Fibroblast of mammary gland (primary cell): ENCODE measurements around the gene USP35.
"Not testable (repeated sequence)": the region's sequence is repeated elsewhere in the genome, so short reads cannot be mapped to it uniquely, and the experiment has no call there.

Experiments
- DNase-seq: peaks from one replicate; pipeline ENCODE4 v3.0.0-alpha.2; 2010; ENCODE audit warnings: low read depth
- H3K4me3 ChIP-seq: 2 replicates; pipeline ENCODE4 v1.5.1; 2011; ENCODE audit warnings: low read depth, mild to moderate bottlenecking, low read length, moderate library complexity; ENCODE audit not compliant: control insufficient read depth
- TF ChIP-seq, protein P1 (sequence below): conservative IDR thresholded peaks from 2 replicates; pipeline ENCODE4 v1.5.1; 2011; ENCODE audit warnings: low read depth, low read length, inconsistent platforms; ENCODE audit not compliant: control insufficient read depth, insufficient read depth

USP35 gene

DNA sequence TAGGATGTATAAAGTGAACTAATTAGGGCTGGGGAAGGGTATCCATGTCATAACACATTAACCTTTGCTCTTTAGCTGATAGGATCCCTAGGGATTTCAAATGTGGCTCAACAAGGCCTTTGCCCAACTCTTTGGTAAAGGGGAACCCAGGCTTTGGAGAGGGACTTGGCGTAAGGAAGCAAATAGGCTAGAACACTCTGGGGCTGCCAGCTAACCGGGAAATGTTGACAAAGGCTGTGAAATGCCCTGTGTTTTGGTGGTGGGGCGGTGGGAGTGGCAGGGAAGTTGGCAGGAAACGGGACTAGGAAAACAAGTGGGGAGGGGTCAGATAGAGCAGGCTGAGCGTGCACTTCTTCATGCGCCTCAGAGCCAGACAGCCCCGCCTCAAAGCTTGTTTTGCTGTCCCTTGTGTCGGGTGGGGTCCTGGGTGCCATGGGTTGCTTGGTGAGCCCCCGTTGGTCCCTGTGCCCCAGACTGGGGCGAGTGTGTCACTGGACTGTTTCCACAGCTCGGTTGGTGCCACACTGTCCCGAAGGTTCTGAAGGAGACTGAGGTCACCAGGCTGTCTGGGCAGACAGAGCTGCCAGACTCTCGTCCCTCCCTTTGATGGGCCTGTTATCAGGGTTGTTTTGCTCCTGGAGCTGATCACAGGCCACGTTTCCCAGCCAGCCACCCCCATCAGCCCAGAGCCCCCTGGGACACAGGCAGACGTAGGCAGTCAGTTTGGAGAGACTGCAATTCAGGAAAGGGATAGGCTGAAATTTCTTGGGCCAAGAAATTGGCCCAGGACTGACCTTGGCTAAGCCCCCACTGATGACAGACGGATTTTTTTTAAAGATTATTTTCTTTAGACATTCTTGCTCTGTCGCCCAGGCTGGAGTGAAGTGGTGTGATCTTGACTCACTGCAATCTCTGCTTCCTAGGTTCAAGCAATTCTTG, 19.9 kb upstream of the USP35 start:
- TF ChIP-seq, protein P1, sequence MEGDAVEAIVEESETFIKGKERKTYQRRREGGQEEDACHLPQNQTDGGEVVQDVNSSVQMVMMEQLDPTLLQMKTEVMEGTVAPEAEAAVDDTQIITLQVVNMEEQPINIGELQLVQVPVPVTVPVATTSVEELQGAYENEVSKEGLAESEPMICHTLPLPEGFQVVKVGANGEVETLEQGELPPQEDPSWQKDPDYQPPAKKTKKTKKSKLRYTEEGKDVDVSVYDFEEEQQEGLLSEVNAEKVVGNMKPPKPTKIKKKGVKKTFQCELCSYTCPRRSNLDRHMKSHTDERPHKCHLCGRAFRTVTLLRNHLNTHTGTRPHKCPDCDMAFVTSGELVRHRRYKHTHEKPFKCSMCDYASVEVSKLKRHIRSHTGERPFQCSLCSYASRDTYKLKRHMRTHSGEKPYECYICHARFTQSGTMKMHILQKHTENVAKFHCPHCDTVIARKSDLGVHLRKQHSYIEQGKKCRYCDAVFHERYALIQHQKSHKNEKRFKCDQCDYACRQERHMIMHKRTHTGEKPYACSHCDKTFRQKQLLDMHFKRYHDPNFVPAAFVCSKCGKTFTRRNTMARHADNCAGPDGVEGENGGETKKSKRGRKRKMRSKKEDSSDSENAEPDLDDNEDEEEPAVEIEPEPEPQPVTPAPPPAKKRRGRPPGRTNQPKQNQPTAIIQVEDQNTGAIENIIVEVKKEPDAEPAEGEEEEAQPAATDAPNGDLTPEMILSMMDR = no peak
- no peak overlapping the region for H3K4me3 ChIP-seq
- peak; percentile 94 for DNase-seq

DNA sequence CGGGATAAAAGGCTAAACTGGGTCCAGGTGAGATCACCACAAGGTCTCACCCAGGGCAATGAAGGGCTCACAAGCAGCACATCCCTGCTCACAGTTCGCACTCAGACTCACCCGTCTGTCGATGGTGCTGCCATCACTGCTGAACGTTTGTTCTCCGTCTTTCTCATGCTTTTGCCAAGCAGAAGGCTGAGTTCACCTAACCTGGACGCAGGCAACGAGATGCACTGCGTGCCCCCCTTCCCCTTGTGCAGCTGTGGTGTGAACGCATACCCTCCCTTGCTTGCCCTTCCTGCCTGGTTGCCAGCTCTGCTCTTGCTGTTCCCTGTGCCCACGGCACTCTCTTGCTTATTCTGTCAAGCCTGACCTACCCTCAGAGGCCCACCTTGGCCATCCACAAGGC, 18.3 kb upstream of the USP35 start:
- DNase-seq = no peak
- TF ChIP-seq, protein P1 = no peak
- H3K4me3 ChIP-seq = no peak overlapping the region

DNA sequence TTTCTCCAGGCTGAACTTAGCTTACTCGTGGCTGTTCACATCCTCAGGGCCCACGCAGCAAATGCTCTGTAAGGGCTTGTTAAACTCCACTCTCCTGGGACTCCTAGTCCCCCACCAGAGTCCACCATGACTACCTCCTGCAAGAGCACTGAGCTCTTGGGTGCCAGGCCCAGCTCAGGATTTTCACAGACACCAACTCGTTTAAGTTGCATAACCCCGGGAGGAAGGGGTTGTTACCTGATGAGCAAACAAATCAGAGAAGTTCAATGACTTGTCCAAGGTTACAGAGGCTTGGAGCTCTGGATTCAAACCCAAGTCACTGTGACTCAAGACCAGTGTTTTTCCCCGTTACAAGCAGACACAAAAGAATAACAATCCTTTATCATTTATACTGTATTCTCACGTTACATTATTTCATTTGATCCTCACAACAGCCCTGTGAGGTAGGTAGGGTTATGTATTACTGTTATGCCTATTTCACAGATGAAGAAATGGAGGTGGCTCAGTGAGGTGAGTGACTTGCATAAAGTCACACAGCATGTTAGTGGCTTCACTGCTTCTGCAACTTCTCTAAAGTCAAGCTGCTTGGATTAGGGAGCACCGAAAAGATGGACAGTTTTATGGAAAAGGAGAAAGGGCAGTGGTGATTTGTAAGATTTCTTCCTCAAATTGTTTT, 17.7 kb upstream of the USP35 start:
- no peak for DNase-seq
- no peak overlapping the region for H3K4me3 ChIP-seq
- TF ChIP-seq, protein P1 = no peak

DNA sequence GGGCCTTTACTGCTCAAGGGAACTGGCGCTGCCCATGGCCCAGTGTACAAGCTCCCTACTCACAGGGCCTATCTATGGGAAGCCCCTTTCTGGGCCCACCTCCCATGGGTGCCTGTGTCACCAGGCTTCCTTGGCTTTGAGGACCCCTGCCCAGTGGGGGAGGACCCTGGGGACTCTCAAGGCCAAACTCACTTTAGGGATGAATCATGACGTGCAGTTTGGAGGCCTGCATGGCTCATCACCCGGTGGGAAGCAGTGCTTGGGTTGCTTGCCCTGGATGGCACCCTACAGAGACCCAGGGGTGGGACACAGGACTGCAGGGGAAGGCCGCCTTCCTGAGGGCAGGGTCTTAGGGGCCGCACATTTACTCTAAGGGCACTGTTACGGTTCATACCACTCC, 16.8 kb upstream of the USP35 start:
- TF ChIP-seq, protein P1 = no peak
- no peak overlapping the region for H3K4me3 ChIP-seq
- no peak for DNase-seq

DNA sequence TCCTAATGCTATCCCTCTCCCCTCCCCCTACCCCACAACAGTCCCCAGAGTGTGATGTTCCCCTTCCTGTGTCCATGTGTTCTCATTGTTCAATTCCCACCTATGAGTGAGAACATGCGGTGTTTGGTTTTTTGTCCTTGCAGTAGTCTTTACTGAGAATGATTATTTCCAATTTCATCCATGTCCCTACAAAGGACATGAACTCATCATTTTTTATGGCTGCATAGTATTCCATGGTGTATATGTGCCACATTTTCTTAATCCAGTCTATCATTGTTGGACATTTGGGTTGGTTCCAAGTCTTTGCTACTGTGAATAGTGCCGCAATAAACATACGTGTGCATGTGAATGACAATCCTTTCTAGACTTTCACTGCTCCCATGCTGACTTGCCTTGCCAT, 12.9 kb upstream of the USP35 start:
- DNase-seq = not testable (repeated sequence)

DNA sequence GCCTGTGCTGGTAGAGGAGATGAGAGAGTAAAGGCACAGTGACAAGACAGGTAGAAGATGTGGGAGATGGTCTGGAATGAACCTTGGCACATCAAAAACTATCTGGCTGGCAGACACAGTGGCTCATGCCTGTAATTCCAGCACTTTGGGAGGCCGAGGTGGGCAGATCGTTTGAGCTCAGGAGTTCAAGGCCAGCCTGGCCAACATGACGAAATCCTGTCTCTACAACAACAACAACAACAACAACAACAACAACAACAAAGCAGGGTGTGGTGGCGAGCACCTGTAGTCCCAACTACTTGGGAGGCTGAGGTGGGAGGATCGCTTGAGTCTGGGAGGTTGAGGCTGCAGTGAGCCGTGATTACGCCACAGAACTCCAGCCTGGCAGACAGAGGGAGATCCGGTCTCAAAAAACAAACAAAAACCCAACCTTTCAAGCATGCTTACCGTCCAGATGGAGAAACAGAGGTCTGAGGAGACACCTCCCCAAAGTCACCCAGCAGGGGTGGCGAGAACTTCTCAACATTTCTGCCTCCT, 12.0 kb upstream of the USP35 start:
- H3K4me3 ChIP-seq = no peak overlapping the region
- TF ChIP-seq, protein P1 = no peak

More for the DNA sequence above, 12.9 kb upstream of the USP35 start:
- not testable (repeated sequence) for H3K4me3 ChIP-seq

DNA sequence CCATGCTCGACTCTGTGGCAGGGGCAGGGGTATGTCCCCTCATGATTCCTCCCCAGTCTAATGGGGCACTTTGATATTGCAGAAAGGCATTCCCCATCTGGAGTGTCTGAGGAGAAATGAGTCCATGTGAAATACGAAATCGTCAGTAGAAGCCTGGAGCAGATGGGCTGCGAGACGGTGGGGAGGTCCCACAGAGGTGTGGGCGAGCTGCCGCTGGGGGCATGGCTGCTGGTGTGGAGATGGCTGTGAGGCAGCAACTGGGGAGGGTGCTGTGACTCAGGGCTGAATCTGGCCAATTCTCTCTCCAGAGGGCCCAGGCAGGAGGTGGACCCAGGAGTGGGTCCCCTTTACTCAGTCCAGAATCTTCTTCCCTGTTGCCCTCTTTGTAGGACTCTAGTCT, 11.5 kb upstream of the USP35 start:
- no peak for DNase-seq
- H3K4me3 ChIP-seq = no peak overlapping the region
- TF ChIP-seq, protein P1 = no peak

More for the DNA sequence above, 12.0 kb upstream of the USP35 start:
- no peak for DNase-seq
